ENCODE data around the gene HIRA.

- TF ChIP-seq, protein P1, sequence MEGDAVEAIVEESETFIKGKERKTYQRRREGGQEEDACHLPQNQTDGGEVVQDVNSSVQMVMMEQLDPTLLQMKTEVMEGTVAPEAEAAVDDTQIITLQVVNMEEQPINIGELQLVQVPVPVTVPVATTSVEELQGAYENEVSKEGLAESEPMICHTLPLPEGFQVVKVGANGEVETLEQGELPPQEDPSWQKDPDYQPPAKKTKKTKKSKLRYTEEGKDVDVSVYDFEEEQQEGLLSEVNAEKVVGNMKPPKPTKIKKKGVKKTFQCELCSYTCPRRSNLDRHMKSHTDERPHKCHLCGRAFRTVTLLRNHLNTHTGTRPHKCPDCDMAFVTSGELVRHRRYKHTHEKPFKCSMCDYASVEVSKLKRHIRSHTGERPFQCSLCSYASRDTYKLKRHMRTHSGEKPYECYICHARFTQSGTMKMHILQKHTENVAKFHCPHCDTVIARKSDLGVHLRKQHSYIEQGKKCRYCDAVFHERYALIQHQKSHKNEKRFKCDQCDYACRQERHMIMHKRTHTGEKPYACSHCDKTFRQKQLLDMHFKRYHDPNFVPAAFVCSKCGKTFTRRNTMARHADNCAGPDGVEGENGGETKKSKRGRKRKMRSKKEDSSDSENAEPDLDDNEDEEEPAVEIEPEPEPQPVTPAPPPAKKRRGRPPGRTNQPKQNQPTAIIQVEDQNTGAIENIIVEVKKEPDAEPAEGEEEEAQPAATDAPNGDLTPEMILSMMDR (conservative IDR thresholded peaks at IDR 0.05; ENCODE audit: low read length), result no peak
- no peak for TF ChIP-seq EZH2phosphoT487 (IDR thresholded peaks at IDR 0.05; ENCODE audit: borderline replicate concordance, low read depth, low read length)
Measured at GRCh38 chr22:19450363-19451175, 19.0 kb upstream of the HIRA start.

Data from OCI-LY7 (cell line).